ENCODE measurements around the gene OIT3. TPM values are rescaled to one million over a fixed set of nuclear protein-coding genes. Genes with fewer than 3 reads are reported as not detected.

Gene OIT3
- total RNA-seq, 1 donor from 2014 or later: 0.09 TPM

DNA sequence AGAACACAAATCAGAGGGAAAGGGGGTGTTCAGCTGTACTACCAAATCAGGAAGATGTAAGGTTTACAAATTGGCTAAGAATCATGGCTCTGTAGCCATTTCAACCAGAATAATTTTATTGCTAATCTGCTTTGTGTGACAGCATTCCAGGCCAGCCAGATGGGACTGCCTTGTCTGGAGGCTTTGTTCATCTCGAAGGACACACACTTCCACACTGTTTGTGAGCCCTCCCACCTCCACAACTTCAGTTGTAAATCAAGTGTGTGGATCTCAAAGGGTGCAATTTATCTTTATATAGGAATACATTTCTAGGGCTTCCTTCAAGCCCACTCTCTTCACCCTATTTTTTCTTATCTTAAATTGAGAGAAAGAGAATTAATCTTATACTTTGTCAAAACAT lies 6.9 kb upstream of the OIT3 start:
- FAIRE-seq: no peak
- Histone ChIP-seq H3K36me3 (ENCODE audit: insufficient read depth, low read length) (no peaks in the 10 kb centered on the region), H3K27me3 (ENCODE audit: insufficient read depth, low read length) (no peaks in the 10 kb centered on the region), H3K9me3 (ENCODE audit: insufficient read depth, low read depth, low read length) (no peaks in the 10 kb centered on the region), H2AFZ (ENCODE audit: low read depth, low read length) (no peak overlapping the region), H3K4me3 (ENCODE audit: insufficient read depth, low read depth, low read length) (no peak overlapping the region), H3K27ac (ENCODE audit: low read depth, low read length) (no peak overlapping the region), H4K20me1 (ENCODE audit: insufficient read depth, low read length) (no peaks in the 10 kb centered on the region), H3K4me1 (ENCODE audit: insufficient read depth, low read length) (peaks cover 7% of the 10 kb centered on the region), H3K79me2 (ENCODE audit: insufficient read depth, low read length) (no peaks in the 10 kb centered on the region), H3K4me2 (ENCODE audit: low read length) (no peak overlapping the region), H3K9ac (ENCODE audit: low read length) (no peak overlapping the region)
- H3K27me3 Mint-ChIP-seq (ENCODE audit: low read depth, unreplicated experiment): no peaks in the 10 kb centered on the region
- H3K4me1 Mint-ChIP-seq (ENCODE audit: low read depth, unreplicated experiment): peaks cover 6% of the 10 kb centered on the region
- no peak overlapping the region for H3K4me3 Mint-ChIP-seq (ENCODE audit: unreplicated experiment)
- no peaks in the 10 kb centered on the region for H3K9me3 Mint-ChIP-seq (ENCODE audit: unreplicated experiment)
- no peak for DNase-seq (ENCODE audit: low read depth)
- peaks cover 24% of the 10 kb centered on the region for H3K36me3 Mint-ChIP-seq (ENCODE audit: low read depth, unreplicated experiment)
- H3K27ac Mint-ChIP-seq (ENCODE audit: unreplicated experiment): no peak overlapping the region
- TF ChIP-seq, protein P1, sequence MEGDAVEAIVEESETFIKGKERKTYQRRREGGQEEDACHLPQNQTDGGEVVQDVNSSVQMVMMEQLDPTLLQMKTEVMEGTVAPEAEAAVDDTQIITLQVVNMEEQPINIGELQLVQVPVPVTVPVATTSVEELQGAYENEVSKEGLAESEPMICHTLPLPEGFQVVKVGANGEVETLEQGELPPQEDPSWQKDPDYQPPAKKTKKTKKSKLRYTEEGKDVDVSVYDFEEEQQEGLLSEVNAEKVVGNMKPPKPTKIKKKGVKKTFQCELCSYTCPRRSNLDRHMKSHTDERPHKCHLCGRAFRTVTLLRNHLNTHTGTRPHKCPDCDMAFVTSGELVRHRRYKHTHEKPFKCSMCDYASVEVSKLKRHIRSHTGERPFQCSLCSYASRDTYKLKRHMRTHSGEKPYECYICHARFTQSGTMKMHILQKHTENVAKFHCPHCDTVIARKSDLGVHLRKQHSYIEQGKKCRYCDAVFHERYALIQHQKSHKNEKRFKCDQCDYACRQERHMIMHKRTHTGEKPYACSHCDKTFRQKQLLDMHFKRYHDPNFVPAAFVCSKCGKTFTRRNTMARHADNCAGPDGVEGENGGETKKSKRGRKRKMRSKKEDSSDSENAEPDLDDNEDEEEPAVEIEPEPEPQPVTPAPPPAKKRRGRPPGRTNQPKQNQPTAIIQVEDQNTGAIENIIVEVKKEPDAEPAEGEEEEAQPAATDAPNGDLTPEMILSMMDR (IDR thresholded peaks at IDR 0.05; ENCODE audit: insufficient read depth, low read depth, low read length): no peak
- no peak for TF ChIP-seq EZH2 (IDR thresholded peaks at IDR 0.05; ENCODE audit: insufficient read depth, low read length)

DNA sequence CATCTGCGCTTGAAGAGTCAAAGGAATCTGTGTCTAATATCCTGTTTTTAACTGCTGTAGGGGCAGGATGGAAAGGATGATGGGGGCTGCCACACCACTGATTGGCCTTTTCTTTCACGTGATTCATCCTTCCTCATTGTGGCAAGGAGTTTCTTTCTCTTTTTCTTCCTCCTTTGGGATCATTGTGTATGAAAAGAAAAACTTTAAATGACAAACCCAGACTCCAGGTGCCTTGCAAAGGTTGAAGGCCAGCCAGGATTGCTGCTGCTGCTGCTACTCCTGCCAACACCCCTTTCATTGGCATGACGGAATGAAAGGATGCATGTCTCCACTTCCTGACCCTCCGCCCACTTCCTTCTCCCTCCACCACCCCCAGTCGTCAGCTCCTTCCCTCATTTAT lies 6.5 kb upstream of the OIT3 start:
- Mint-ChIP-seq H3K27ac (ENCODE audit: unreplicated experiment) (no peak overlapping the region), H3K9me3 (ENCODE audit: unreplicated experiment) (no peaks in the 10 kb centered on the region), H3K4me3 (ENCODE audit: unreplicated experiment) (no peak overlapping the region), H3K36me3 (ENCODE audit: low read depth, unreplicated experiment) (peaks cover 20% of the 10 kb centered on the region), H3K27me3 (ENCODE audit: low read depth, unreplicated experiment) (no peaks in the 10 kb centered on the region), H3K4me1 (ENCODE audit: low read depth, unreplicated experiment) (peaks cover 6% of the 10 kb centered on the region)
- no peak overlapping the region for H2AFZ ChIP-seq (ENCODE audit: low read depth, low read length)
- no peak for DNase-seq (ENCODE audit: low read depth)
- H3K4me3 ChIP-seq (ENCODE audit: insufficient read depth, low read depth, low read length): peak overlapping the region; percentile 8
- peaks cover 7% of the 10 kb centered on the region for H3K4me1 ChIP-seq (ENCODE audit: insufficient read depth, low read length)
- no peak for TF ChIP-seq EZH2 (IDR thresholded peaks at IDR 0.05; ENCODE audit: insufficient read depth, low read length)
- no peak for FAIRE-seq
- H4K20me1 ChIP-seq (ENCODE audit: insufficient read depth, low read length): no peaks in the 10 kb centered on the region
- H3K79me2 ChIP-seq (ENCODE audit: insufficient read depth, low read length): no peaks in the 10 kb centered on the region
- H3K27ac ChIP-seq (ENCODE audit: low read depth, low read length): no peak overlapping the region
- H3K27me3 ChIP-seq (ENCODE audit: insufficient read depth, low read length): no peaks in the 10 kb centered on the region
- H3K36me3 ChIP-seq (ENCODE audit: insufficient read depth, low read length): no peaks in the 10 kb centered on the region
- H3K9me3 ChIP-seq (ENCODE audit: insufficient read depth, low read depth, low read length): no peaks in the 10 kb centered on the region
- H3K4me2 ChIP-seq (ENCODE audit: low read length): peak overlapping the region; percentile 54
- no peak overlapping the region for H3K9ac ChIP-seq (ENCODE audit: low read length)

DNA sequence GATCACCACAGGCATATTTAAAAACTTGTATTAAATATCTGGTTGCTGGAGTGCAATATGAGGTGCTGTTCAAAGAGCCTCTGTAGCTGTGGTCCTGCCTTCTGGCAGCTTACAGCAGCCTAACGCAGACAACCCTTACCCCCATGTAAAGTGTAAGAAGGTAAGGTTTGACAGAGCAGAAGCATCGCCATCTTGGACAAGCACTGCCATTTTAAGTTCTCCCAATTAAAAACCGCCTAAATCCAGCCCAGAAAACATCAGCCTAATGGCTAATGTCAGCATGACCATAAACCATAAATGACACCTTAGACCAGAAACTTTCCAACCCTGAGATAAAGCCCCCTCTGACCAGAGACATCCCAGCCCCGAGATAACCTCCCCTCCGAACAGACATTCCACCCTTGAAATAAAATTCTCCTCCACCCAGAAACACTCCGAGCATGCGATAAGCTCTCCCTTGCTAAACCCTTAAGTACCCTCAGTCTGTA lies 5.3 kb upstream of the OIT3 start:
- Histone ChIP-seq H3K4me2 (ENCODE audit: low read length) (no peak overlapping the region), H3K36me3 (ENCODE audit: insufficient read depth, low read length) (no peaks in the 10 kb centered on the region), H3K79me2 (ENCODE audit: insufficient read depth, low read length) (no peaks in the 10 kb centered on the region), H3K4me3 (ENCODE audit: insufficient read depth, low read depth, low read length) (no peak overlapping the region), H4K20me1 (ENCODE audit: insufficient read depth, low read length) (no peaks in the 10 kb centered on the region), H2AFZ (ENCODE audit: low read depth, low read length) (no peak overlapping the region), H3K9ac (ENCODE audit: low read length) (no peak overlapping the region), H3K27me3 (ENCODE audit: insufficient read depth, low read length) (no peaks in the 10 kb centered on the region), H3K9me3 (ENCODE audit: insufficient read depth, low read depth, low read length) (no peaks in the 10 kb centered on the region), H3K27ac (ENCODE audit: low read depth, low read length) (no peak overlapping the region), H3K4me1 (ENCODE audit: insufficient read depth, low read length) (peaks cover 7% of the 10 kb centered on the region)
- no peaks in the 10 kb centered on the region for H3K9me3 Mint-ChIP-seq (ENCODE audit: unreplicated experiment)
- H3K4me3 Mint-ChIP-seq (ENCODE audit: unreplicated experiment): no peak overlapping the region
- H3K27ac Mint-ChIP-seq (ENCODE audit: unreplicated experiment): no peak overlapping the region
- FAIRE-seq (no peak), DNase-seq (ENCODE audit: low read depth) (no peak)
- peaks cover 6% of the 10 kb centered on the region for H3K4me1 Mint-ChIP-seq (ENCODE audit: low read depth, unreplicated experiment)
- H3K27me3 Mint-ChIP-seq (ENCODE audit: low read depth, unreplicated experiment): no peaks in the 10 kb centered on the region
- TF ChIP-seq, protein P1 (IDR thresholded peaks at IDR 0.05; ENCODE audit: insufficient read depth, low read depth, low read length): no peak
- no peak for TF ChIP-seq EZH2 (IDR thresholded peaks at IDR 0.05; ENCODE audit: insufficient read depth, low read length)
- H3K36me3 Mint-ChIP-seq (ENCODE audit: low read depth, unreplicated experiment): peaks cover 15% of the 10 kb centered on the region
